ENCODE measurements around the gene PTCH1. TPM values are rescaled to one million over a fixed set of nuclear protein-coding genes. Genes with fewer than 3 reads are reported as not detected.
A peak's percentile ranks its signal among the peaks of the same experiment; 100 is the strongest.

Gene PTCH1
- polyA plus RNA-seq, 3 donors = not detected

DNA sequence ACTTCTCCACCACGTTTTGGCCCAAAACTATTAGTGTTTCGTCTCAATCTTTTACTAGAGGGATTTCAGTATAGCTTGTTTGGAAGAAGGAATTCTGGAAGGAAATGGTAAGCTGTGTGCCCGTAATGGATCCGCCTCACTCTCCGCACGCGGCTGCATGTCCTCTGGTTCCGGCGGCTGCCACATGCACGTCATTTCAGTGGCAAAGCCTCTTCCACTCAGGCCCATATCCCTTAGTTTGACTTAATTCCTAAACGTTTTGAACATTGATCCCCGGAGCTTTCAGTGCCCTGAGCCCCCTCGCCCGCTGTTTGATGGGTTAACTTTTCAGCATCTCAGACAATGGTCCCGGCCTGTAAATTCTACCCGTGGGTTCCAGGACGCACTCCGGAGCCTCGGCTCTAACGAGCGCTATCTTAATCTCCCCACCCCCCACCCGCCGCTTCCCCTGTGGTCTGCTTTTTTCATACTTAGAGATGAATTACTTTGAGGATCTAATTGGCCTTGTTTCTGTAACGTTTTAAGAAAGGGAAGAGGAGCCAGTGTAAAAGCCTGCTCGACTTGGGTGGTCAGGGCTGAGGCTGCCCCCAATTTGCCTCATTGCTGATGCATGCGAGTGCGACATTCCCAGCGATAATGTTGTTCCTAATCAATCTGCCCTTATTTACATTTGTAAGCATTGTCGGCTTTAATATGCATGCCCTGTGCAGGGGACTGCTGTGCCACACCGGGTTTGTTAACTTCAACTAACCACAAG is 4.6 kb downstream of the PTCH1 start:
- no peaks in the 10 kb centered on the region for H3K79me2 ChIP-seq (ENCODE audit: insufficient read depth, low read length)
- WGBS (ENCODE audit: insufficient coverage) = 30% methylated on average over 17 of the region's 30 CpGs
- intact Hi-C loops (cut with micrococcal nuclease) = no loop called here
- H3K9me3 Mint-ChIP-seq = peaks cover 7 to 59% (median 50%) of the 10 kb centered on the region in 7 donors
- peaks cover 42% of the 10 kb centered on the region for H3K4me1 Mint-ChIP-seq
- peaks cover 23 to 27% of the 10 kb centered on the region in 2 donors for H3K36me3 Mint-ChIP-seq
- H3K36me3 ChIP-seq (replicated peaks in 1 of 2; ENCODE audit: control insufficient read depth in 1 of 2, insufficient read depth in 2 of 2, low read length in 2 of 2) = no peaks in the 10 kb centered on the region
- peaks cover 78 to 86% of the 10 kb centered on the region in 2 donors for H3K27me3 ChIP-seq (ENCODE audit: control insufficient read depth in 2 of 2, insufficient read depth in 2 of 2, low read length in 2 of 2)
- peaks cover 22 to 72% of the 10 kb centered on the region in 2 donors for H3K9me3 ChIP-seq (replicated peaks in 1 of 2; ENCODE audit: control insufficient read depth in 1 of 2, insufficient read depth in 1 of 2, low read length in 2 of 2)
- no peak overlapping the region for H3K27ac ChIP-seq (ENCODE audit: low read depth in 1 of 2, low read length in 2 of 2)
- peak overlapping the region in 3 of 7 donors; percentile 15 to 40 (median 23) for H3K27ac Mint-ChIP-seq
- no peak overlapping the region for H2AFZ ChIP-seq (ENCODE audit: insufficient read depth, low read depth, low read length, poor library complexity, severe bottlenecking)
- H4K20me1 ChIP-seq (ENCODE audit: insufficient read depth, low read length) = no peaks in the 10 kb centered on the region
- H3K4me2 ChIP-seq (replicated peaks; ENCODE audit: extremely low read depth, low read length, poor library complexity, severe bottlenecking) = peak overlapping the region; percentile 93
- H3K9ac ChIP-seq (ENCODE audit: insufficient read depth, low read length, poor library complexity, severe bottlenecking) = no peak overlapping the region
- DNase-seq = no peak
- peaks cover 37 to 40% of the 10 kb centered on the region in 2 donors for H3K4me1 ChIP-seq (ENCODE audit: control insufficient read depth in 1 of 2, insufficient read depth in 2 of 2, low read length in 2 of 2)
- H3K27me3 Mint-ChIP-seq (ENCODE audit: low read depth in 3 of 3) = peaks cover 83 to 92% (median 88%) of the 10 kb centered on the region in 3 donors
- TF ChIP-seq, protein P1, sequence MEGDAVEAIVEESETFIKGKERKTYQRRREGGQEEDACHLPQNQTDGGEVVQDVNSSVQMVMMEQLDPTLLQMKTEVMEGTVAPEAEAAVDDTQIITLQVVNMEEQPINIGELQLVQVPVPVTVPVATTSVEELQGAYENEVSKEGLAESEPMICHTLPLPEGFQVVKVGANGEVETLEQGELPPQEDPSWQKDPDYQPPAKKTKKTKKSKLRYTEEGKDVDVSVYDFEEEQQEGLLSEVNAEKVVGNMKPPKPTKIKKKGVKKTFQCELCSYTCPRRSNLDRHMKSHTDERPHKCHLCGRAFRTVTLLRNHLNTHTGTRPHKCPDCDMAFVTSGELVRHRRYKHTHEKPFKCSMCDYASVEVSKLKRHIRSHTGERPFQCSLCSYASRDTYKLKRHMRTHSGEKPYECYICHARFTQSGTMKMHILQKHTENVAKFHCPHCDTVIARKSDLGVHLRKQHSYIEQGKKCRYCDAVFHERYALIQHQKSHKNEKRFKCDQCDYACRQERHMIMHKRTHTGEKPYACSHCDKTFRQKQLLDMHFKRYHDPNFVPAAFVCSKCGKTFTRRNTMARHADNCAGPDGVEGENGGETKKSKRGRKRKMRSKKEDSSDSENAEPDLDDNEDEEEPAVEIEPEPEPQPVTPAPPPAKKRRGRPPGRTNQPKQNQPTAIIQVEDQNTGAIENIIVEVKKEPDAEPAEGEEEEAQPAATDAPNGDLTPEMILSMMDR (IDR thresholded peaks at IDR 0.05) = no peak
- no peak overlapping the region for H3K4me3 ChIP-seq (replicated peaks in 1 of 3; ENCODE audit: low read depth in 2 of 3, low read length in 3 of 3)
- peak overlapping the region in 1 of 2 donors; percentile 91 for H3K4me3 Mint-ChIP-seq

DNA sequence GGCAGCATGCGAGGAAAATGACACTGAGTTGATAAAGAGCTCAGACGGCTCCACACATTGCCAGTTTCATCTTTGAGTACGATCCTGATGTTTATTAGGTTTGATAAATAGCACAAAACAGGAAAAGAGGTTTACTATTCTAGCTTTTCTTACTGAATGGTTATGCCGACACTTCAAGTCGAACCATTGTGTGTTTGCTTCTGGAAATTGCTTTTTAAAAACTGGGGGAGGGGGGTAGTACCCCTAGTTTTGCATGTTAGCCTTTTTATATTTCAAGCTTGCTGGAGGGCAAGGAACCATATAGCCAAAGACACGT is 5.2 kb downstream of the PTCH1 start:
- H3K27me3 Mint-ChIP-seq (ENCODE audit: low read depth in 3 of 3) = peaks cover 84 to 92% (median 88%) of the 10 kb centered on the region in 3 donors
- Histone ChIP-seq H3K27ac (ENCODE audit: low read depth in 1 of 2, low read length in 2 of 2) (no peak overlapping the region), H3K36me3 (replicated peaks in 1 of 2; ENCODE audit: control insufficient read depth in 1 of 2, insufficient read depth in 2 of 2, low read length in 2 of 2) (no peaks in the 10 kb centered on the region), H3K27me3 (ENCODE audit: control insufficient read depth in 2 of 2, insufficient read depth in 2 of 2, low read length in 2 of 2) (peaks cover 78 to 86% of the 10 kb centered on the region in 2 donors), H2AFZ (ENCODE audit: insufficient read depth, low read depth, low read length, poor library complexity, severe bottlenecking) (peak overlapping the region; percentile 70), H3K9ac (ENCODE audit: insufficient read depth, low read length, poor library complexity, severe bottlenecking) (no peak overlapping the region), H3K4me3 (replicated peaks in 1 of 3; ENCODE audit: low read depth in 2 of 3, low read length in 3 of 3) (peak overlapping the region in 1 of 3 experiments; percentile 83), H3K9me3 (replicated peaks in 1 of 2; ENCODE audit: control insufficient read depth in 1 of 2, insufficient read depth in 1 of 2, low read length in 2 of 2) (peaks cover 22 to 74% of the 10 kb centered on the region in 2 donors), H3K4me1 (ENCODE audit: control insufficient read depth in 1 of 2, insufficient read depth in 2 of 2, low read length in 2 of 2) (peaks cover 43% of the 10 kb centered on the region in 2 donors), H3K4me2 (replicated peaks; ENCODE audit: extremely low read depth, low read length, poor library complexity, severe bottlenecking) (peak overlapping the region; percentile 93), H3K79me2 (ENCODE audit: insufficient read depth, low read length) (no peaks in the 10 kb centered on the region), H4K20me1 (ENCODE audit: insufficient read depth, low read length) (no peaks in the 10 kb centered on the region)
- 0% methylated on average over 3 of the region's 6 CpGs for WGBS (ENCODE audit: insufficient coverage)
- peaks cover 6 to 63% (median 50%) of the 10 kb centered on the region in 7 donors for H3K9me3 Mint-ChIP-seq
- H3K36me3 Mint-ChIP-seq = peaks cover 22 to 26% of the 10 kb centered on the region in 2 donors
- H3K4me3 Mint-ChIP-seq = peak overlapping the region; percentile 83 to 91
- intact Hi-C loops (cut with micrococcal nuclease) = no loop called here
- no peak for DNase-seq
- TF ChIP-seq, protein P1 (IDR thresholded peaks at IDR 0.05) = no peak
- H3K27ac Mint-ChIP-seq = no peak overlapping the region
- peaks cover 45% of the 10 kb centered on the region for H3K4me1 Mint-ChIP-seq

Data from CD14-positive monocyte (primary cell).